CD4-positive, alpha-beta T cell (primary cell): ENCODE measurements around the gene ABL1. TPM values are rescaled to one million over a fixed set of nuclear protein-coding genes. Genes with fewer than 3 reads are reported as not detected.

ENCODE experiments used
- ATAC-seq: fragments of 200-7000 bp; cut with Tn5 transposase; one replicate; pipeline ENCODE4 v1.10.0; 2022; ENCODE audit warnings: mild to moderate bottlenecking; ENCODE audit not compliant: poor library complexity
- CTCF ChIA-PET: fragments of 350-600 bp; sonication (Branson Sonifier 250); formaldehyde crosslinking; loops from one replicate; lab custom pipeline; 2021; ENCODE audit warnings: antibody characterized with exemption, inconsistent platforms; lab: Charles Lee
- POLR2A ChIA-PET: fragments of 350-600 bp; sonication (Branson Sonifier 250); formaldehyde crosslinking; loops from one replicate; lab custom pipeline; 2021; ENCODE audit warnings: antibody characterized with exemption, inconsistent platforms; lab: Charles Lee
- DNase-seq, 14 experiments: peaks; one replicate each; pipeline ENCODE4 v3.0.0-alpha.2; 2013 to 2020; ENCODE audit warnings: mixed read lengths in 2 of 14
- H3K27ac ChIP-seq, 2 donors: one replicate each; pipeline versions ENCODE4 v1.5.1 to v1.7.0; 2013; ENCODE audit warnings: low read length in 2 of 2, low read depth in 1 of 2, mild to moderate bottlenecking in 1 of 2
- H3K27me3 ChIP-seq, 2 experiments: 1 replicate in 1 of 2; 2 replicates in 1 of 2; pipeline versions ENCODE4 v1.6.1 to v1.7.0; 2013; ENCODE audit warnings: low read length in 2 of 2, control low read depth in 1 of 2, mild to moderate bottlenecking in 1 of 2, moderate library complexity in 1 of 2; ENCODE audit not compliant: insufficient read depth in 2 of 2, control insufficient read depth in 1 of 2
- H3K36me3 ChIP-seq: one replicate; pipeline ENCODE4 v1.6.1; 2013; ENCODE audit warnings: low read length, control low read depth; ENCODE audit not compliant: insufficient read depth
- H3K4me1 ChIP-seq: one replicate; pipeline ENCODE4 v1.6.1; 2013; ENCODE audit warnings: low read length, control low read depth; ENCODE audit not compliant: insufficient read depth
- H3K4me3 ChIP-seq: one replicate; pipeline ENCODE4 v1.5.1; 2013; ENCODE audit warnings: mild to moderate bottlenecking, low read length, moderate library complexity
- H3K9me3 ChIP-seq, 2 experiments: 1 replicate in 1 of 2; 2 replicates in 1 of 2; pipeline versions ENCODE4 v1.6.1 to v1.7.0; 2013; ENCODE audit warnings: low read length in 2 of 2, mild to moderate bottlenecking in 2 of 2, control low read depth in 1 of 2, moderate library complexity in 1 of 2; ENCODE audit not compliant: control insufficient read depth in 1 of 2, insufficient read depth in 1 of 2
- H3K27ac Mint-ChIP-seq: one replicate; pipeline ENCODE4 v1.8.0; 2020; ENCODE audit warnings: mixed read lengths
- H3K27me3 Mint-ChIP-seq: one replicate; pipeline ENCODE4 v1.8.0; 2021; ENCODE audit warnings: mixed read lengths
- H3K36me3 Mint-ChIP-seq: one replicate; pipeline ENCODE4 v1.8.0; 2021; ENCODE audit warnings: low read depth, mixed read lengths
- H3K4me1 Mint-ChIP-seq: one replicate; pipeline ENCODE4 v1.8.0; 2021; ENCODE audit warnings: low read depth, mixed read lengths
- H3K4me3 Mint-ChIP-seq: one replicate; pipeline ENCODE4 v1.8.0; 2020; ENCODE audit warnings: mild to moderate bottlenecking, mixed read lengths
- H3K9me3 Mint-ChIP-seq: one replicate; pipeline ENCODE4 v1.8.0; 2020; ENCODE audit warnings: mixed read lengths
- intact Hi-C, 2 experiments: fragments of 100-400 bp; cut with DNase I in 1 of 2; cut with micrococcal nuclease in 1 of 2; formaldehyde crosslinking; loops; one replicate each; pipeline versions ENCODE4 v1.15.1 to v1.9.0; 2023 to 2025; cut with DNase I, micrococcal nuclease
- total RNA-seq, 174 experiments: library from RNA in 2 of 174; stranded (reverse) in 2 of 174; gene quantifications; one replicate each; pipeline ENCODE4 v1.2.3 and lab custom pipeline; 2021 to 2026
- TF ChIP-seq, protein P1 (sequence below): fragments of 200-600 bp; IDR thresholded peaks from one replicate; pipeline ENCODE4 v1.8.0; 2022; ENCODE audit warnings: antibody characterized with exemption, mild to moderate bottlenecking

The ABL1 gene
- total RNA-seq, 2 experiments from 2014 or later: 29.8 to 33.7 TPM

DNA sequence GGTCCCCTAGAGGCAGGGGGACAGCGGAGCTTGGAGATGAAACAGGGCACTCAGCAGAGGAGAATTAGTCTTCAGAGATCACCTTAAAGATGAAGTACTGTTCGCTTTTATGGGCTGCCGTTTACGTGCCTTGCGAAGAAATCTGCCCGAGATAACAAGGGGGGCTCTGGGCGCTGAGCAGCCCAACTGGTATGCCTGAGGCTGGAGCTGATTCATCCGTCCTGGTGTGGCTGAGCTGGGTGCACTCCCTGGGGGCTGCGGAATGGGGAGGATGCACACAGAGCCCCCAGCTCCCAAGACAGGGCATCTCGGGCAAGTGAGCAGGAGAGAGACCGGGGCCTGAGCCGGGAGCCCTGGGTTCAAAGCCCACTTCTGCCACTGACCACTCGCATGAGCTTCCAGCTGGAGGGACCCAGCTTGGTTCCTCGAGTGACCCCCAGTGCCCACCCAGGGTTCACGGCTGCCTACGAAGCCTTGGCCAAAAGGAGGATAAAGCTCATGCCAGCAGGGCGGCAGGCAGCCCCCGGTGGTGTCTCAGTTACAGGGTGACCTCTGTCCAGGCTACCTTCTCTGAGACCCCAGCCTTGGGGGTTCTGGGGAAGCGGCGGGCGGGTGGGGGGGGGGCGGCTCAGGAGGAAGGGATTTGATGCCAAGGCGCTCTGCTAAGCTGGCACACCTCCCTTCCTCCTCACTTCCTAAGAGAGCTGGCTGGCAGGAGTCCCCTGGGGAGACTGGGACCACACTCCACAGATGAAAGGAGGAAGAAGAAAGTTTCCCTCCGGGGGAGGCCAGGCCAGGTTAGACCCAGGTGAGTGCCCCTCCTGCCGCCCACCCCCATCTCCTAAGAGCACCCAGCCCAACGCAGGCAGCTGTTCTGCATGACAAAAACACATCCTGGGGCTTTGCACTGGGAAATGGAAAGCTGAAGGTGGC is 98.3 kb downstream of the ABL1 start:
- no peaks in the 10 kb centered on the region for H3K9me3 Mint-ChIP-seq
- intact Hi-C loops: no loop called here
- H3K4me1 Mint-ChIP-seq: no peaks in the 10 kb centered on the region
- Histone ChIP-seq H3K4me1 (no peaks in the 10 kb centered on the region), H3K27ac (no peak overlapping the region), H3K4me3 (no peak overlapping the region), H3K36me3 (no peaks in the 10 kb centered on the region), H3K27me3 (peaks cover 35 to 60% of the 10 kb centered on the region in 2 experiments), H3K9me3 (peaks cover 0 to 15% of the 10 kb centered on the region in 2 experiments)
- peaks cover 64% of the 10 kb centered on the region for H3K27me3 Mint-ChIP-seq
- DNase-seq (no peak), ATAC-seq (no peak)
- no peaks in the 10 kb centered on the region for H3K36me3 Mint-ChIP-seq
- TF ChIP-seq, protein P1, sequence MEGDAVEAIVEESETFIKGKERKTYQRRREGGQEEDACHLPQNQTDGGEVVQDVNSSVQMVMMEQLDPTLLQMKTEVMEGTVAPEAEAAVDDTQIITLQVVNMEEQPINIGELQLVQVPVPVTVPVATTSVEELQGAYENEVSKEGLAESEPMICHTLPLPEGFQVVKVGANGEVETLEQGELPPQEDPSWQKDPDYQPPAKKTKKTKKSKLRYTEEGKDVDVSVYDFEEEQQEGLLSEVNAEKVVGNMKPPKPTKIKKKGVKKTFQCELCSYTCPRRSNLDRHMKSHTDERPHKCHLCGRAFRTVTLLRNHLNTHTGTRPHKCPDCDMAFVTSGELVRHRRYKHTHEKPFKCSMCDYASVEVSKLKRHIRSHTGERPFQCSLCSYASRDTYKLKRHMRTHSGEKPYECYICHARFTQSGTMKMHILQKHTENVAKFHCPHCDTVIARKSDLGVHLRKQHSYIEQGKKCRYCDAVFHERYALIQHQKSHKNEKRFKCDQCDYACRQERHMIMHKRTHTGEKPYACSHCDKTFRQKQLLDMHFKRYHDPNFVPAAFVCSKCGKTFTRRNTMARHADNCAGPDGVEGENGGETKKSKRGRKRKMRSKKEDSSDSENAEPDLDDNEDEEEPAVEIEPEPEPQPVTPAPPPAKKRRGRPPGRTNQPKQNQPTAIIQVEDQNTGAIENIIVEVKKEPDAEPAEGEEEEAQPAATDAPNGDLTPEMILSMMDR: no peak
- H3K4me3 Mint-ChIP-seq: no peak overlapping the region
- ChIA-PET CTCF (no interaction called here), POLR2A (no interaction called here)
- no peak overlapping the region for H3K27ac Mint-ChIP-seq

DNA sequence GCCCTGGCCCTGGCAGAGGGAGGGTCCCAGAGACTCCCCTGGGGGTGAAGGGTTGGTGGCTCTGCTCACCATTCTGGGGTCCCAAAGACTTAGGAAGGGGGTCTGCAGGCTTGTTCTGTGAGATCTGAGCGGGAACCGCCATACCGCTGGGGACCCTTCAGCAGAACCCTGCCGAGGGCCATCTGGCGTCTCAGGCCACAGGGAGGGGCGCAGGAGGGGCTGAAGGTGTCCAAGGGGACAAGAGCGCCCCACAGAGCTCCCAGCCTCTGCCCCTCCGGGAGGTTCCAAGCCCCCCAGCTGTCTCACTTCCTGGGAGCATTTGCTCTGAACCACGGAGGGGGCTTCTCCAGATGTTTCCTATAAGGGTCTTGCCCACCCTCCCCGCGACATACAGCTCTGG is 99.2 kb downstream of the ABL1 start:
- no peaks in the 10 kb centered on the region for H3K4me1 Mint-ChIP-seq
- H3K9me3 ChIP-seq: peaks cover 0 to 15% of the 10 kb centered on the region in 2 experiments
- POLR2A ChIA-PET: no interaction called here
- TF ChIP-seq, protein P1: no peak
- H3K27me3 Mint-ChIP-seq: peaks cover 68% of the 10 kb centered on the region
- H3K36me3 Mint-ChIP-seq: no peaks in the 10 kb centered on the region
- H3K36me3 ChIP-seq: no peaks in the 10 kb centered on the region
- intact Hi-C loops: no loop called here
- no peak overlapping the region for H3K27ac Mint-ChIP-seq
- DNase-seq (no peak), ATAC-seq (no peak)
- no peak overlapping the region for H3K4me3 ChIP-seq
- H3K27ac ChIP-seq: no peak overlapping the region
- no peaks in the 10 kb centered on the region for H3K4me1 ChIP-seq
- no peaks in the 10 kb centered on the region for H3K9me3 Mint-ChIP-seq
- no peak overlapping the region for H3K4me3 Mint-ChIP-seq
- peaks cover 37 to 65% of the 10 kb centered on the region in 2 experiments for H3K27me3 ChIP-seq
- CTCF ChIA-PET: no interaction called here

DNA sequence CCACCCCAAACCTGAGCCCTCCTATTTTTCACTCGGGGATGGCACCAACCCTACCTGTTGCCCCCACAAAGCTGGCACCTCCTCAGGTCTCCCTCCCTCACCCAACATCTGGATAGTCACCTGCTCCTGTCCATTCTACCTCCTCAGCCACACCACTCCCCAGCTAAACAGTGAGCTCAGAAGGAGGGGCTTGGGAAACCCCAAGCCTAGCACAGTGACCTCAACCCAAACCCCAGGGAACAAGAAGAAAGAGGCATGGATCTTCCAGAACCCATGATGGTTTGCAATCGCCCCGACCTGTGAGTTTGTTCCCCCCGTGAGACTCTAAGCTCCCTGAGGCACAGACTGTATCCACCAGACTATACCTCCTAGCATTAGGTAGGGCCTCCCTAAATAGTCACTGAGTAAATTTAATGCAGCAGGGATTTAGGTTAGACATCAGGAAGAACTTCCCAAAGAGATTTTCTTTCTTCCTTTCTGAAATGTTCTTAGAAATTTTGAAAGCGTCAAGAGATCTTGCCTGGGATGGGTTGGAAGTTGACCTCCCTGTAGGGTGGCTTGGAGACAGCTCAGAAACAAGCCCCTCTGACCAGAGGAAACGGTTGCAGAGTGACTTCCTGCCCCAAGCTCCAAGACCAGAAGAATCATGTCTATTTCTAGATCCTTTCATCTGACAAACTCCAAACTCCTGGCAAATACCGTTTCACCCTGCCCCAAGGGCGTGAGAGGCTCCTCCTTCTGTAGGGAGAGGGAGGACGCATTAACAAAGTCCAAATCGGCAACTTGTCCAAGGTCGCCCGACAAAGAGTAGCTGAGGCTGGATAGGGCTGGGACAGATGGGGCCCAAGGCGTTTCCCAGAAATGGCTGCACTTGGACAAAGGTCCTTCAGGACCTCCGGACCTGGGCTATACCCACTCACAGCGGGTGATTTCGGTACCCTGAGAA is 99.9 kb downstream of the ABL1 start:
- TF ChIP-seq, protein P1: no peak
- ATAC-seq (no peak), DNase-seq (no peak)
- H3K4me3 Mint-ChIP-seq: no peak overlapping the region
- no peak overlapping the region for H3K27ac Mint-ChIP-seq
- Histone ChIP-seq H3K9me3 (peaks cover 0 to 15% of the 10 kb centered on the region in 2 experiments), H3K27me3 (peaks cover 38 to 70% of the 10 kb centered on the region in 2 experiments), H3K4me3 (no peak overlapping the region), H3K27ac (no peak overlapping the region), H3K4me1 (no peaks in the 10 kb centered on the region), H3K36me3 (no peaks in the 10 kb centered on the region)
- CTCF ChIA-PET: no interaction called here
- POLR2A ChIA-PET: no interaction called here
- H3K9me3 Mint-ChIP-seq: no peaks in the 10 kb centered on the region
- no peaks in the 10 kb centered on the region for H3K4me1 Mint-ChIP-seq
- H3K27me3 Mint-ChIP-seq: peaks cover 66% of the 10 kb centered on the region
- H3K36me3 Mint-ChIP-seq: no peaks in the 10 kb centered on the region
- intact Hi-C loops: no loop called here
